CD4-positive, CD25-positive, alpha-beta regulatory T cell (primary cell): ENCODE data around the gene IQGAP1. TPM values are rescaled to one million over a fixed set of nuclear protein-coding genes. Genes with fewer than 3 reads are reported as not detected.

Experiments used
- ATAC-seq, 2 donors: fragments of 150-1000 bp; cut with Tn5 transposase; one replicate each; pipeline ENCODE4 v1.10.0; 2021; ENCODE audit warnings: low read depth in 2 of 2, moderate number of reproducible peaks in 2 of 2, moderate library complexity in 1 of 2
- DNase-seq, 3 donors: peaks; one replicate each; pipeline versions ENCODE4 v3.0.0 to v3.0.0-alpha.2; 2012 to 2022; ENCODE audit warnings: mixed read lengths in 1 of 3
- H3K27ac ChIP-seq: one replicate; pipeline ENCODE4 v1.7.0; 2013; ENCODE audit warnings: mild to moderate bottlenecking, low read length; ENCODE audit not compliant: insufficient read depth, poor library complexity, severe bottlenecking
- H3K27me3 ChIP-seq: one replicate; pipeline ENCODE4 v1.7.0; 2013; ENCODE audit warnings: low read length; ENCODE audit not compliant: control insufficient read depth, insufficient read depth
- H3K36me3 ChIP-seq: one replicate; pipeline ENCODE4 v1.7.0; 2013; ENCODE audit warnings: mild to moderate bottlenecking, low read length, moderate library complexity; ENCODE audit not compliant: control insufficient read depth, insufficient read depth
- H3K4me1 ChIP-seq: 2 replicates; pipeline ENCODE4 v1.7.0; 2013; ENCODE audit warnings: mild to moderate bottlenecking, low read length; ENCODE audit not compliant: insufficient read depth, control insufficient read depth, poor library complexity, severe bottlenecking
- H3K4me3 ChIP-seq: one replicate; pipeline ENCODE4 v1.7.0; 2013; ENCODE audit warnings: low read depth, mild to moderate bottlenecking, low read length, moderate library complexity
- H3K9me3 ChIP-seq, 2 experiments: 1 replicate in 1 of 2; 2 replicates in 1 of 2; pipeline ENCODE4 v1.7.0; 2013; ENCODE audit warnings: low read length in 2 of 2, mild to moderate bottlenecking in 1 of 2, moderate library complexity in 1 of 2; ENCODE audit not compliant: control insufficient read depth in 2 of 2
- H3K27ac Mint-ChIP-seq, 3 donors: one replicate each; pipeline ENCODE4 v1.8.0; 2020 to 2022; ENCODE audit warnings: mild to moderate bottlenecking in 3 of 3, mixed read lengths in 3 of 3, moderate library complexity in 2 of 3
- H3K27me3 Mint-ChIP-seq: one replicate; pipeline ENCODE4 v1.8.0; 2022; ENCODE audit warnings: mild to moderate bottlenecking, mixed read lengths
- H3K36me3 Mint-ChIP-seq: one replicate; pipeline ENCODE4 v1.8.0; 2020; ENCODE audit warnings: mixed read lengths
- H3K4me1 Mint-ChIP-seq, 4 donors: one replicate each; pipeline ENCODE4 v1.8.0; 2020 to 2022; ENCODE audit warnings: mixed read lengths in 4 of 4, mild to moderate bottlenecking in 1 of 4
- H3K4me3 Mint-ChIP-seq, 4 donors: one replicate each; pipeline ENCODE4 v1.8.0; 2020 to 2022; ENCODE audit warnings: mild to moderate bottlenecking in 4 of 4, mixed read lengths in 4 of 4, moderate library complexity in 3 of 4
- H3K9me3 Mint-ChIP-seq, 7 donors: one replicate each; pipeline ENCODE4 v1.8.0; 2020 to 2022; ENCODE audit warnings: mixed read lengths in 7 of 7, mild to moderate bottlenecking in 3 of 7, moderate library complexity in 2 of 7
- polyA plus RNA-seq, 4 donors: library from polyadenylated mRNA; unstranded; fragments of 300-500 nt; fragmentation: Illumina TruSeq; gene quantifications; one replicate each; pipeline ENCODE4 v1.2.3, GENCODE V29; 2021
- total RNA-seq: library from RNA; stranded (reverse); gene quantifications from one replicate; pipeline ENCODE4 v1.2.3, GENCODE V29; 2022

IQGAP1 gene
- total and polyA plus RNA-seq, 5 donors from 2014 or later: 98.2 to 198 (median 144) TPM

- Histone ChIP-seq H3K4me3 (no peak overlapping the region), H3K27me3 (no peaks in the 10 kb centered on the region), H3K36me3 (peaks cover 80% of the 10 kb centered on the region), H3K9me3 (no peaks in the 10 kb centered on the region), H3K4me1 (peaks cover 16% of the 10 kb centered on the region), H3K27ac (peak overlapping the region; percentile 47)
- no peak overlapping the region for H3K4me3 Mint-ChIP-seq
- no peaks in the 10 kb centered on the region for H3K27me3 Mint-ChIP-seq
- no peaks in the 10 kb centered on the region for H3K9me3 Mint-ChIP-seq
- H3K27ac Mint-ChIP-seq: peak overlapping the region in 2 of 3 donors; percentile 4 to 75
- peaks cover 44% of the 10 kb centered on the region for H3K36me3 Mint-ChIP-seq
- no peak for ATAC-seq
- no peak for DNase-seq
- peaks cover 26 to 48% (median 44%) of the 10 kb centered on the region in 4 donors for H3K4me1 Mint-ChIP-seq
Measured at GRCh38 chr15:90479656-90480055, 91.6 kb downstream of the IQGAP1 start.

- peaks cover 16% of the 10 kb centered on the region for H3K4me1 ChIP-seq
- H3K27me3 ChIP-seq: no peaks in the 10 kb centered on the region
- H3K4me1 Mint-ChIP-seq: peaks cover 28 to 48% (median 42%) of the 10 kb centered on the region in 4 donors
- peak in 1 of 2 donors; percentile 40 for ATAC-seq
- peaks cover 55% of the 10 kb centered on the region for H3K36me3 Mint-ChIP-seq
- H3K4me3 Mint-ChIP-seq: peak overlapping the region in 1 of 4 donors; percentile 43
- H3K4me3 ChIP-seq: no peak overlapping the region
- DNase-seq: peak in 1 of 3 donors; percentile 52
- H3K9me3 Mint-ChIP-seq: no peaks in the 10 kb centered on the region
- H3K27me3 Mint-ChIP-seq: no peaks in the 10 kb centered on the region
- H3K36me3 ChIP-seq: peaks cover 85% of the 10 kb centered on the region
- peak overlapping the region; percentile 9 for H3K27ac ChIP-seq
- H3K27ac Mint-ChIP-seq: peak overlapping the region in 2 of 3 donors; percentile 5
- H3K9me3 ChIP-seq: no peaks in the 10 kb centered on the region
Measured at GRCh38 chr15:90481023-90481422, 93.0 kb downstream of the IQGAP1 start.

GRCh38 chr15:90482124-90483011, 94.3 kb downstream of the IQGAP1 start:
- H3K27ac ChIP-seq: no peak overlapping the region
- Mint-ChIP-seq H3K9me3 (no peaks in the 10 kb centered on the region), H3K4me1 (peaks cover 27 to 41% (median 31%) of the 10 kb centered on the region in 4 donors), H3K36me3 (peaks cover 51% of the 10 kb centered on the region), H3K4me3 (no peak overlapping the region), H3K27ac (peak overlapping the region in 2 of 3 donors; percentile 9 to 26), H3K27me3 (no peaks in the 10 kb centered on the region)
- H3K36me3 ChIP-seq: peaks cover 85% of the 10 kb centered on the region
- ATAC-seq (peak in 1 of 2 donors; percentile 50), DNase-seq (peak; percentile 19 to 65 (median 50))
- no peaks in the 10 kb centered on the region for H3K27me3 ChIP-seq
- no peaks in the 10 kb centered on the region for H3K9me3 ChIP-seq
- no peak overlapping the region for H3K4me3 ChIP-seq
- peaks cover 16% of the 10 kb centered on the region for H3K4me1 ChIP-seq

- Histone ChIP-seq H3K4me3 (no peak overlapping the region), H3K27ac (no peak overlapping the region), H3K4me1 (peaks cover 16% of the 10 kb centered on the region), H3K27me3 (no peaks in the 10 kb centered on the region), H3K9me3 (no peaks in the 10 kb centered on the region), H3K36me3 (peaks cover 83% of the 10 kb centered on the region)
- peaks cover 52% of the 10 kb centered on the region for H3K36me3 Mint-ChIP-seq
- H3K4me1 Mint-ChIP-seq: peaks cover 23 to 37% (median 29%) of the 10 kb centered on the region in 4 donors
- DNase-seq: no peak
- H3K9me3 Mint-ChIP-seq: no peaks in the 10 kb centered on the region
- ATAC-seq: no peak
- H3K4me3 Mint-ChIP-seq: no peak overlapping the region
- H3K27ac Mint-ChIP-seq: peak overlapping the region in 1 of 3 donors; percentile 23
- H3K27me3 Mint-ChIP-seq: no peaks in the 10 kb centered on the region
Measured at GRCh38 chr15:90483012-90483307, 94.9 kb downstream of the IQGAP1 start.

- Mint-ChIP-seq H3K9me3 (no peaks in the 10 kb centered on the region), H3K27me3 (no peaks in the 10 kb centered on the region), H3K4me3 (no peak overlapping the region), H3K4me1 (peaks cover 19 to 31% (median 24%) of the 10 kb centered on the region in 4 donors), H3K27ac (no peak overlapping the region), H3K36me3 (peaks cover 51% of the 10 kb centered on the region)
- no peak for ATAC-seq
- Histone ChIP-seq H3K4me3 (no peak overlapping the region), H3K27ac (no peak overlapping the region), H3K27me3 (no peaks in the 10 kb centered on the region), H3K36me3 (peaks cover 82% of the 10 kb centered on the region), H3K9me3 (no peaks in the 10 kb centered on the region), H3K4me1 (peaks cover 14% of the 10 kb centered on the region)
- no peak for DNase-seq
Measured at GRCh38 chr15:90483637-90484036, 95.6 kb downstream of the IQGAP1 start.

- Mint-ChIP-seq H3K36me3 (peaks cover 70% of the 10 kb centered on the region), H3K27me3 (no peaks in the 10 kb centered on the region), H3K9me3 (no peaks in the 10 kb centered on the region), H3K27ac (no peak overlapping the region), H3K4me1 (peaks cover 0 to 13% (median 6%) of the 10 kb centered on the region in 4 donors), H3K4me3 (no peak overlapping the region)
- ATAC-seq (no peak), DNase-seq (no peak)
- Histone ChIP-seq H3K27ac (no peak overlapping the region), H3K27me3 (no peaks in the 10 kb centered on the region), H3K4me1 (no peaks in the 10 kb centered on the region), H3K36me3 (peaks cover 95% of the 10 kb centered on the region), H3K4me3 (no peak overlapping the region), H3K9me3 (no peaks in the 10 kb centered on the region)
Measured at GRCh38 chr15:90487186-90487585, 99.1 kb downstream of the IQGAP1 start.

- no peak overlapping the region for H3K27ac ChIP-seq
- H3K36me3 ChIP-seq: peaks cover 96% of the 10 kb centered on the region
- peaks cover 6 to 20% (median 13%) of the 10 kb centered on the region in 4 donors for H3K4me1 Mint-ChIP-seq
- H3K27me3 ChIP-seq: no peaks in the 10 kb centered on the region
- no peaks in the 10 kb centered on the region for H3K4me1 ChIP-seq
- no peaks in the 10 kb centered on the region for H3K9me3 ChIP-seq
- DNase-seq: no peak
- H3K36me3 Mint-ChIP-seq: peaks cover 75% of the 10 kb centered on the region
- H3K9me3 Mint-ChIP-seq: no peaks in the 10 kb centered on the region
- H3K27ac Mint-ChIP-seq: no peak overlapping the region
- H3K4me3 ChIP-seq: no peak overlapping the region
- no peaks in the 10 kb centered on the region for H3K27me3 Mint-ChIP-seq
- no peak for ATAC-seq
- H3K4me3 Mint-ChIP-seq: no peak overlapping the region
Measured at GRCh38 chr15:90489514-90489913, 101.5 kb downstream of the IQGAP1 start.

GRCh38 chr15:90489944-90490343, 101.9 kb downstream of the IQGAP1 start:
- H3K27ac Mint-ChIP-seq: peak overlapping the region in 1 of 3 donors; percentile 34
- ATAC-seq: no peak
- Histone ChIP-seq H3K27me3 (no peaks in the 10 kb centered on the region), H3K4me3 (no peak overlapping the region), H3K9me3 (no peaks in the 10 kb centered on the region), H3K36me3 (peaks cover 96% of the 10 kb centered on the region), H3K27ac (no peak overlapping the region), H3K4me1 (no peaks in the 10 kb centered on the region)
- peak overlapping the region in 1 of 4 donors; percentile 11 for H3K4me3 Mint-ChIP-seq
- no peaks in the 10 kb centered on the region for H3K27me3 Mint-ChIP-seq
- H3K4me1 Mint-ChIP-seq: peaks cover 6 to 20% (median 13%) of the 10 kb centered on the region in 4 donors
- peaks cover 77% of the 10 kb centered on the region for H3K36me3 Mint-ChIP-seq
- no peak for DNase-seq
- no peaks in the 10 kb centered on the region for H3K9me3 Mint-ChIP-seq
